ENCODE results near the gene SAMD4B. TPM values are rescaled to one million over a fixed set of nuclear protein-coding genes. Genes with fewer than 3 reads are reported as not detected.
A peak's percentile ranks its signal among the peaks of the same experiment; 100 is the strongest.
"Not testable (repeated sequence)": the region's sequence is repeated elsewhere in the genome, so short reads cannot be mapped to it uniquely, and the experiment has no call there.

SAMD4B gene
- total RNA-seq, 1 donor from 2014 or later, result 60.7 TPM

- Mint-ChIP-seq H3K27me3 (no peaks in the 10 kb centered on the region), H3K27ac (peak overlapping the region; percentile 95), H3K9me3 (no peaks in the 10 kb centered on the region), H3K4me3 (peak overlapping the region; percentile 94), H3K4me1 (peaks cover 61% of the 10 kb centered on the region), H3K36me3 (ENCODE audit: low read depth) (peaks cover 26% of the 10 kb centered on the region)
- intact Hi-C loops (cut with micrococcal nuclease), result no loop called here
- no peak for TF ChIP-seq CTCF (IDR thresholded peaks at IDR 0.05)
- DNase-seq (no peak), ATAC-seq (ENCODE audit: low read depth) (peak; percentile 22)
- ChIA-PET CTCF (interaction anchor here (1.6 to 2.2 kb wide), 3 partner anchors 8 to 213 kb away, joined by 4 to 7 read pairs (median 5); no protein-coding TSS in a partner anchor), POLR2A (interaction anchor here (0.5 to 2.2 kb wide), 9 partner anchors 9 to 213 kb away, joined by 3 to 12 read pairs (median 5); partner anchors contain the start of genes MED29, PAF1, PLEKHG2 and RPS16)
Observed at GRCh38 chr19:39335168-39335548, 7.1 kb upstream of the SAMD4B start.

- H3K4me1 Mint-ChIP-seq, result peaks cover 67% of the 10 kb centered on the region
- intact Hi-C loops (cut with micrococcal nuclease), result no loop called here
- POLR2A ChIA-PET, result interaction anchor here (0.9 to 2.2 kb wide), 11 partner anchors 11 to 215 kb away, joined by 3 to 12 read pairs (median 5); partner anchors contain the start of genes MED29, PAF1, PLEKHG2 and RPS16
Observed at GRCh38 chr19:39336483-39336882, 5.7 kb upstream of the SAMD4B start.

GRCh38 chr19:39339674-39340073 lies 2.5 kb upstream of the SAMD4B start:
- Mint-ChIP-seq H3K36me3 (ENCODE audit: low read depth) (peaks cover 27% of the 10 kb centered on the region), H3K27me3 (no peaks in the 10 kb centered on the region), H3K9me3 (no peaks in the 10 kb centered on the region), H3K4me3 (peak overlapping the region; percentile 99), H3K4me1 (peaks cover 72% of the 10 kb centered on the region), H3K27ac (peak overlapping the region; percentile 30)
- CTCF ChIA-PET, result interaction anchor here (1.0 kb wide), 1 partner anchor 11 kb away, joined by 3 read pairs; no protein-coding TSS in a partner anchor
- POLR2A ChIA-PET, result interaction anchor here (0.6 to 0.7 kb wide), 2 partner anchors 67 to 96 kb away, joined by 3 to 4 read pairs; partner anchors contain the start of genes RPS16 and ZFP36
- ATAC-seq (ENCODE audit: low read depth) (no peak), DNase-seq (no peak)
- intact Hi-C loops (cut with micrococcal nuclease), result loop anchor here (5.0 kb wide), 3 partner anchors 98 to 212 kb away; partner anchors contain the start of genes EID2B, PAK4 and RPS16
- no peak for TF ChIP-seq CTCF (IDR thresholded peaks at IDR 0.05)

More at GRCh38 chr19:39336483-39336882, 5.7 kb upstream of the SAMD4B start:
- peak overlapping the region; percentile 95 for H3K27ac Mint-ChIP-seq
- no peaks in the 10 kb centered on the region for H3K9me3 Mint-ChIP-seq
- H3K4me3 Mint-ChIP-seq, result peak overlapping the region; percentile 94
- no peak for ATAC-seq (ENCODE audit: low read depth)
- DNase-seq, result no peak
- CTCF ChIA-PET, result interaction anchor here (1.6 to 2.2 kb wide), 2 partner anchors 9 to 75 kb away, joined by 4 to 7 read pairs; no protein-coding TSS in a partner anchor
- H3K36me3 Mint-ChIP-seq (ENCODE audit: low read depth), result peaks cover 18% of the 10 kb centered on the region
- no peak for TF ChIP-seq CTCF (IDR thresholded peaks at IDR 0.05)
- H3K27me3 Mint-ChIP-seq, result no peaks in the 10 kb centered on the region

- POLR2A ChIA-PET, result interaction anchor here (0.7 kb wide), 1 partner anchor 96 kb away, joined by 4 read pairs; the partner anchor contains the start of gene RPS16
- CTCF ChIA-PET, result interaction anchor here (1.0 kb wide), 1 partner anchor 11 kb away, joined by 3 read pairs; no protein-coding TSS in a partner anchor
Observed at GRCh38 chr19:39340156-39340555, 2.1 kb upstream of the SAMD4B start.

GRCh38 chr19:39341129-39341718 lies 997 bp upstream of the SAMD4B start:
- H3K4me3 Mint-ChIP-seq, result peak overlapping the region; percentile 99
- POLR2A ChIA-PET, result interaction anchor here (0.6 to 2.8 kb wide), 12 partner anchors 9 to 1417 kb away, joined by 3 to 35 read pairs (median 6); partner anchors contain the start of genes MED29, PAF1, PLEKHG2 and RPS16
- no peak for DNase-seq

More at GRCh38 chr19:39340156-39340555, 2.1 kb upstream of the SAMD4B start:
- intact Hi-C loops (cut with micrococcal nuclease), result loop anchor here (5.0 kb wide), 3 partner anchors 97 to 213 kb away; partner anchors contain the start of genes EID2B, PAK4 and RPS16
- not testable (repeated sequence) for H3K9me3 Mint-ChIP-seq; ATAC-seq (ENCODE audit: low read depth); H3K27me3 Mint-ChIP-seq; DNase-seq
- H3K27ac Mint-ChIP-seq, result peak overlapping the region; percentile 66
- peaks cover 72% of the 10 kb centered on the region for H3K4me1 Mint-ChIP-seq
- peaks cover 30% of the 10 kb centered on the region for H3K36me3 Mint-ChIP-seq (ENCODE audit: low read depth)
- H3K4me3 Mint-ChIP-seq, result peak overlapping the region; percentile 99

More at GRCh38 chr19:39341129-39341718, 997 bp upstream of the SAMD4B start:
- CTCF ChIA-PET, result interaction anchor here (1.4 to 2.4 kb wide), 2 partner anchors 50 to 71 kb away, joined by 9 to 15 read pairs; partner anchors contain the start of genes MED29, PAF1 and PLEKHG2
- TF ChIP-seq CTCF (IDR thresholded peaks at IDR 0.05), result no peak
- Mint-ChIP-seq H3K36me3 (ENCODE audit: low read depth) (peaks cover 33% of the 10 kb centered on the region), H3K27ac (peak overlapping the region; percentile 97), H3K9me3 (no peaks in the 10 kb centered on the region), H3K27me3 (no peaks in the 10 kb centered on the region), H3K4me1 (peaks cover 73% of the 10 kb centered on the region)
- intact Hi-C loops (cut with micrococcal nuclease), result loop anchor here (5.0 kb wide), 3 partner anchors 96 to 214 kb away; partner anchors contain the start of genes EID2B, PAK4 and RPS16
- ATAC-seq (ENCODE audit: low read depth), result no peak

Measured in activated B cell treated with CpG ODN at 0.5 μM for 24 hours (primary cell).